SHP77 (cell line): ENCODE data around the gene NFATC2IP.
"Not testable (repeated sequence)": the region's sequence is repeated elsewhere in the genome, so short reads cannot be mapped to it uniquely, and the experiment has no call there.

Experiments
- DNase-seq, 2 experiments: peaks; one replicate each; lab custom pipeline; 2025; lab: John Stamatoyannopoulos, UW

NFATC2IP gene

GRCh38 chr16:28998837-28999236 lies 48.1 kb downstream of the NFATC2IP start:
- DNase-seq, result no peak

- DNase-seq, result no peak
Measured at GRCh38 chr16:28999577-28999976, 48.8 kb downstream of the NFATC2IP start.

- DNase-seq, result no peak
Measured at GRCh38 chr16:29000019-29000418, 49.3 kb downstream of the NFATC2IP start.

- not testable (repeated sequence) for DNase-seq
Measured at GRCh38 chr16:29004496-29005139, 53.9 kb downstream of the NFATC2IP start.

GRCh38 chr16:29007730-29008593 lies 57.2 kb downstream of the NFATC2IP start:
- no peak for DNase-seq

GRCh38 chr16:29009050-29009837 lies 58.5 kb downstream of the NFATC2IP start:
- no peak for DNase-seq

- no peak for DNase-seq
Measured at GRCh38 chr16:29009838-29010166, 59.1 kb downstream of the NFATC2IP start.

GRCh38 chr16:29011112-29011511 lies 60.4 kb downstream of the NFATC2IP start:
- DNase-seq, result no peak

- no peak for DNase-seq
Measured at GRCh38 chr16:29011851-29012250, 61.1 kb downstream of the NFATC2IP start.

GRCh38 chr16:29012913-29013553 lies 62.3 kb downstream of the NFATC2IP start:
- DNase-seq, result no peak

- DNase-seq, result no peak
Measured at GRCh38 chr16:29014561-29015069, 63.9 kb downstream of the NFATC2IP start.
